GM13977 (cell line): ENCODE measurements around the gene WDR64.
A peak's percentile ranks its signal among the peaks of the same experiment; 100 is the strongest.

ENCODE experiments used
- DNase-seq: peaks from one replicate; pipeline ENCODE4 v3.0.0; 2012; ENCODE audit warnings: low spot score
- CTCF ChIP-seq: IDR thresholded peaks from 2 replicates; pipeline ENCODE4 v1.5.1; 2012; ENCODE audit warnings: mild to moderate bottlenecking, control low read depth; ENCODE audit not compliant: insufficient read depth; ENCODE audit errors: extremely low read depth, missing control alignments
- in situ Hi-C: fragments of 300-500 bp; cut with MboI; formaldehyde crosslinking; loops from one replicate; pipeline ENCODE4 v1.12.0; 2022; ENCODE audit warnings: low sequenced_read_pairs, low pct_unique_long_range_greater_than_20kb, mixed read lengths, inconsistent platforms; ENCODE audit not compliant: unreplicated experiment

The WDR64 gene

GRCh38 chr1:241834733-241835377 lies 182.8 kb downstream of the WDR64 start:
- TF ChIP-seq CTCF = peak; percentile 70
- in situ Hi-C loops = loop anchor here (10.0 kb wide), 2 partner anchors 200 to 300 kb away; partner anchors contain the start of gene KMO
- no peak for DNase-seq

- TF ChIP-seq CTCF = no peak
- in situ Hi-C loops = loop anchor here (10.0 kb wide), 2 partner anchors 202 to 302 kb away; partner anchors contain the start of gene KMO
- no peak for DNase-seq
These were observed 184.9 kb downstream of the WDR64 start for GRCh38 chr1:241836941-241837340.

- in situ Hi-C loops = loop anchor here (10.0 kb wide), 2 partner anchors 203 to 303 kb away; partner anchors contain the start of gene KMO
- no peak for TF ChIP-seq CTCF
- no peak for DNase-seq
These were observed 185.3 kb downstream of the WDR64 start for GRCh38 chr1:241837416-241837815.

GRCh38 chr1:241837901-241838300 lies 185.8 kb downstream of the WDR64 start:
- no peak for TF ChIP-seq CTCF
- no peak for DNase-seq
- in situ Hi-C loops = loop anchor here (10.0 kb wide), 2 partner anchors 203 to 303 kb away; partner anchors contain the start of gene KMO

GRCh38 chr1:241838897-241839296 lies 186.8 kb downstream of the WDR64 start:
- in situ Hi-C loops = loop anchor here (10.0 kb wide), 2 partner anchors 204 to 304 kb away; partner anchors contain the start of gene KMO
- TF ChIP-seq CTCF = no peak
- DNase-seq = no peak

- in situ Hi-C loops = loop anchor here (10.0 kb wide), 2 partner anchors 205 to 305 kb away; partner anchors contain the start of gene KMO
- no peak for DNase-seq
- TF ChIP-seq CTCF = no peak
These were observed 187.4 kb downstream of the WDR64 start for GRCh38 chr1:241839369-241839979.
